Neuronal stem cell (in vitro differentiated cells): ENCODE measurements around the gene VIT.

Experiments
- DNase-seq: peaks from one replicate; pipeline ENCODE4 v3.0.0-alpha.2; 2013; ENCODE audit warnings: low spot score
- H2AFZ ChIP-seq: one replicate; pipeline ENCODE4 v1.6.1; 2013; ENCODE audit warnings: mild to moderate bottlenecking, low read length, inconsistent platforms
- H2AK5ac ChIP-seq: 2 replicates; pipeline ENCODE4 v1.6.1; 2013; ENCODE audit warnings: low read depth, mild to moderate bottlenecking, inconsistent platforms, low read length, moderate library complexity, mixed read lengths
- H2BK120ac ChIP-seq: 2 replicates; pipeline ENCODE4 v1.6.1; 2013; ENCODE audit warnings: low read depth, mild to moderate bottlenecking, inconsistent platforms, low read length, moderate library complexity, mixed read lengths
- H2BK12ac ChIP-seq: one replicate; pipeline ENCODE4 v1.6.1; 2013; ENCODE audit warnings: low read length, inconsistent platforms
- H2BK15ac ChIP-seq: 2 replicates; pipeline ENCODE4 v1.6.1; 2013; ENCODE audit warnings: mild to moderate bottlenecking, low read length, inconsistent platforms, mixed read lengths
- H2BK5ac ChIP-seq: one replicate; pipeline ENCODE4 v1.6.1; 2013; ENCODE audit warnings: inconsistent platforms, mild to moderate bottlenecking, low read length, moderate library complexity
- H3K14ac ChIP-seq: one replicate; pipeline ENCODE4 v1.6.1; 2013; ENCODE audit warnings: low read length, inconsistent platforms
- H3K18ac ChIP-seq: 2 replicates; pipeline ENCODE4 v1.6.1; 2013; ENCODE audit warnings: low read length, inconsistent platforms
- H3K23ac ChIP-seq: 2 replicates; pipeline ENCODE4 v1.6.1; 2013; ENCODE audit warnings: low read depth, mild to moderate bottlenecking, mixed read lengths, low read length, inconsistent platforms; ENCODE audit not compliant: poor library complexity
- H3K27ac ChIP-seq: replicated peaks from 3 replicates; pipeline ENCODE4 v1.5.1; 2013; ENCODE audit warnings: low read length, inconsistent platforms
- H3K27me3 ChIP-seq, 3 experiments: 2 replicates each; pipeline ENCODE4 v1.6.1; 2013; ENCODE audit warnings: low read length in 3 of 3, mild to moderate bottlenecking in 2 of 3, inconsistent platforms in 1 of 3, low read depth in 1 of 3, mixed read lengths in 1 of 3, moderate library complexity in 1 of 3; ENCODE audit not compliant: control insufficient read depth in 3 of 3, insufficient read depth in 3 of 3
- H3K36me3 ChIP-seq, 2 donors: replicated peaks in 1 of 2; 2 replicates each; pipeline ENCODE4 v1.6.1; 2013; ENCODE audit warnings: low read length in 2 of 2; ENCODE audit not compliant: control insufficient read depth in 2 of 2, insufficient read depth in 2 of 2
- H3K4ac ChIP-seq: 2 replicates; pipeline ENCODE4 v1.6.1; 2013; ENCODE audit warnings: inconsistent platforms, mild to moderate bottlenecking, low read length, moderate library complexity
- H3K4me1 ChIP-seq, 2 donors: 1 replicate in 1 of 2; 2 replicates in 1 of 2; pipeline ENCODE4 v1.6.1; 2013; ENCODE audit warnings: low read length in 2 of 2, low read depth in 1 of 2; ENCODE audit not compliant: control insufficient read depth in 2 of 2, insufficient read depth in 1 of 2
- H3K4me2 ChIP-seq: one replicate; pipeline ENCODE4 v1.6.1; 2013; ENCODE audit warnings: mild to moderate bottlenecking, low read length, inconsistent platforms; ENCODE audit not compliant: insufficient read depth, poor library complexity, severe bottlenecking
- H3K4me3 ChIP-seq, 2 donors: 2 replicates each; pipeline ENCODE4 v1.5.1; 2013; ENCODE audit warnings: low read length in 2 of 2, mild to moderate bottlenecking in 2 of 2, inconsistent platforms in 1 of 2, moderate library complexity in 1 of 2
- H3K79me1 ChIP-seq: one replicate; pipeline ENCODE4 v1.6.1; 2013; ENCODE audit warnings: low read depth, mild to moderate bottlenecking, inconsistent platforms, low read length, moderate library complexity
- H3K9ac ChIP-seq: one replicate; pipeline ENCODE4 v1.6.1; 2013; ENCODE audit warnings: mild to moderate bottlenecking, low read depth, low read length, inconsistent platforms; ENCODE audit not compliant: poor library complexity
- H3K9me3 ChIP-seq, 2 donors: replicated peaks in 1 of 2; 2 replicates each; pipeline versions ENCODE3 to v1.6.1; 2013; ENCODE audit warnings: low read length in 2 of 2, mild to moderate bottlenecking in 2 of 2, inconsistent platforms in 1 of 2, low read depth in 1 of 2, mixed read lengths in 1 of 2, moderate library complexity in 1 of 2; ENCODE audit not compliant: control insufficient read depth in 2 of 2, insufficient read depth in 1 of 2
- H4K8ac ChIP-seq: one replicate; pipeline ENCODE4 v1.6.1; 2013; ENCODE audit warnings: low read depth, mild to moderate bottlenecking, inconsistent platforms, low read length, moderate library complexity
- H4K91ac ChIP-seq: one replicate; pipeline ENCODE4 v1.6.1; 2013; ENCODE audit warnings: low read length, low read depth, mild to moderate bottlenecking, inconsistent platforms; ENCODE audit not compliant: poor library complexity
- WGBS, 2 donors: extraction: QIAGEN DNeasy Blood & Tissue Kit; methylation state at CpG; one replicate each; pipeline ENCODE4 v1.1.7; 2013; ENCODE audit warnings: missing lambda C conversion rate in 2 of 2, mixed read lengths in 1 of 2; ENCODE audit not compliant: insufficient read length in 2 of 2, insufficient replicate concordance in 1 of 2; ENCODE audit errors: extremely low coverage in 2 of 2; 5-methylcytosine and 5-hydroxymethylcytosine counted together

Gene VIT

GRCh38 chr2:36775806-36776205 is 79.3 kb downstream of the VIT start:
- Histone ChIP-seq H3K4me1 (no peaks in the 10 kb centered on the region), H3K18ac (no peak overlapping the region), H3K9ac (no peak overlapping the region), H2AFZ (no peak overlapping the region), H4K8ac (no peak overlapping the region), H3K27ac (no peak overlapping the region), H3K79me1 (no peaks in the 10 kb centered on the region), H3K4ac (no peak overlapping the region), H3K23ac (no peak overlapping the region), H2AK5ac (no peak overlapping the region), H2BK15ac (no peak overlapping the region), H4K91ac (no peak overlapping the region), H3K4me3 (no peak overlapping the region), H3K36me3 (no peaks in the 10 kb centered on the region), H3K14ac (no peak overlapping the region), H2BK120ac (no peak overlapping the region), H2BK12ac (no peak overlapping the region), H3K4me2 (no peak overlapping the region), H3K9me3 (no peaks in the 10 kb centered on the region), H2BK5ac (no peak overlapping the region), H3K27me3 (peaks cover 0 to 4% (median 0%) of the 10 kb centered on the region in 3 experiments)
- no peak for DNase-seq
- no CpG with 5 or more reads among the region's 4 CpGs for WGBS, 2 donors

GRCh38 chr2:36777272-36777671 is 80.8 kb downstream of the VIT start:
- Histone ChIP-seq H2BK120ac (no peak overlapping the region), H3K4me1 (no peaks in the 10 kb centered on the region), H2AFZ (no peak overlapping the region), H3K4me3 (no peak overlapping the region), H3K14ac (no peak overlapping the region), H3K4me2 (no peak overlapping the region), H4K91ac (no peak overlapping the region), H2AK5ac (no peak overlapping the region), H4K8ac (no peak overlapping the region), H3K9ac (no peak overlapping the region), H3K79me1 (no peaks in the 10 kb centered on the region), H3K23ac (no peak overlapping the region), H2BK5ac (no peak overlapping the region), H3K9me3 (no peaks in the 10 kb centered on the region), H3K27ac (no peak overlapping the region), H3K27me3 (peaks cover 0 to 4% (median 0%) of the 10 kb centered on the region in 3 experiments), H2BK15ac (no peak overlapping the region), H3K36me3 (no peaks in the 10 kb centered on the region), H2BK12ac (no peak overlapping the region), H3K18ac (no peak overlapping the region), H3K4ac (no peak overlapping the region)
- no CpG with 5 or more reads among the region's 2 CpGs for WGBS, 2 donors
- DNase-seq, result no peak

GRCh38 chr2:36777788-36778187 is 81.3 kb downstream of the VIT start:
- Histone ChIP-seq H3K4me2 (no peak overlapping the region), H2BK5ac (no peak overlapping the region), H3K23ac (no peak overlapping the region), H2BK15ac (no peak overlapping the region), H2AK5ac (no peak overlapping the region), H3K4me3 (no peak overlapping the region), H3K9ac (no peak overlapping the region), H3K4ac (no peak overlapping the region), H2BK12ac (no peak overlapping the region), H3K18ac (no peak overlapping the region), H3K4me1 (no peaks in the 10 kb centered on the region), H3K36me3 (no peaks in the 10 kb centered on the region), H4K8ac (no peak overlapping the region), H3K27me3 (peaks cover 0 to 4% (median 0%) of the 10 kb centered on the region in 3 experiments), H4K91ac (no peak overlapping the region), H3K79me1 (no peaks in the 10 kb centered on the region), H3K14ac (no peak overlapping the region), H3K27ac (no peak overlapping the region), H3K9me3 (no peaks in the 10 kb centered on the region), H2BK120ac (no peak overlapping the region), H2AFZ (no peak overlapping the region)
- no peak for DNase-seq
- WGBS, 2 donors, result no CpG with 5 or more reads among the region's 5 CpGs

- H3K4me2 ChIP-seq, result no peak overlapping the region
- no peak overlapping the region for H3K4ac ChIP-seq
- H2AK5ac ChIP-seq, result no peak overlapping the region
- no peak overlapping the region for H3K9ac ChIP-seq
- H3K18ac ChIP-seq, result no peak overlapping the region
- H3K4me1 ChIP-seq, result peaks cover 0 to 3% of the 10 kb centered on the region in 2 donors
- H4K91ac ChIP-seq, result no peak overlapping the region
- H3K9me3 ChIP-seq, result no peaks in the 10 kb centered on the region
- no peak overlapping the region for H2BK12ac ChIP-seq
- peaks cover 0 to 4% (median 0%) of the 10 kb centered on the region in 3 experiments for H3K27me3 ChIP-seq
- no peak overlapping the region for H2BK5ac ChIP-seq
- H3K14ac ChIP-seq, result no peak overlapping the region
- no peak overlapping the region for H4K8ac ChIP-seq
- no peak for DNase-seq
- H3K36me3 ChIP-seq, result no peaks in the 10 kb centered on the region
- no peak overlapping the region for H3K27ac ChIP-seq
- no peak overlapping the region for H3K23ac ChIP-seq
- no CpG with 5 or more reads among the region's 2 CpGs for WGBS, 2 donors
- H2BK15ac ChIP-seq, result no peak overlapping the region
- H3K4me3 ChIP-seq, result no peak overlapping the region
- H3K79me1 ChIP-seq, result no peaks in the 10 kb centered on the region
- H2BK120ac ChIP-seq, result no peak overlapping the region
- peak overlapping the region; percentile 62 for H2AFZ ChIP-seq
Measured at GRCh38 chr2:36779462-36779861, 83.0 kb downstream of the VIT start.
